SK-N-SH (cell line): ENCODE measurements around the gene SH3PXD2A. TPM values are rescaled to one million over a fixed set of nuclear protein-coding genes. Genes with fewer than 3 reads are reported as not detected.

Experiments
- CTCF ChIA-PET: fragments of 300-600, 350-600 bp; formaldehyde crosslinking; extraction: SDS; loops from one replicate; lab custom pipeline; 2021; lab: Yijun Ruan, JAX
- POLR2A ChIA-PET: fragments of 350-600 bp; sonication (Branson Sonifier 250); formaldehyde crosslinking; extraction: SDS; loops from one replicate; lab custom pipeline; 2020; ENCODE audit warnings: antibody characterized with exemption, inconsistent platforms; lab: Yijun Ruan, JAX
- DNase-seq: peaks from one replicate; pipeline ENCODE4 v3.0.0; 2012
- H2AFZ ChIP-seq: fragments of 200-600 bp; sonication (generic); 2 replicates; pipeline ENCODE4 v1.8.1; 2016; ENCODE audit warnings: antibody characterized with exemption, mild to moderate bottlenecking, low read depth
- H3F3A ChIP-seq: fragments of 200-600 bp; sonication (generic); replicated peaks from 2 replicates; pipeline ENCODE3; 2016; ENCODE audit warnings: antibody characterized with exemption, mild to moderate bottlenecking; ENCODE audit not compliant: insufficient read depth
- H3K27ac ChIP-seq, 2 experiments: fragments of 200-500 bp in 1 of 2; fragments of 200-600 bp in 1 of 2; sonication (Bioruptor generic) in 1 of 2; sonication (generic), shearing (Covaris generic) in 1 of 2; 2 replicates each; pipeline versions ENCODE4 v1.5.1 to v1.6.1; 2014 to 2016; ENCODE audit warnings: low read depth in 2 of 2, inconsistent platforms in 1 of 2, low read length in 1 of 2, mild to moderate bottlenecking in 1 of 2, mixed read lengths in 1 of 2
- H3K27me3 ChIP-seq: fragments of 200-600 bp; sonication (generic), shearing (Covaris generic); 2 replicates; pipeline ENCODE4 v1.6.1; 2016; ENCODE audit warnings: mixed run types; ENCODE audit not compliant: insufficient read depth
- H3K36me3 ChIP-seq, 2 experiments: fragments of 200-500 bp in 1 of 2; fragments of 200-600 bp in 1 of 2; sonication (Bioruptor generic) in 1 of 2; sonication (generic) in 1 of 2; replicated peaks in 1 of 2; 2 replicates each; pipeline versions ENCODE3 to v1.5.1; 2014 to 2016; ENCODE audit warnings: low read length in 1 of 2, mild to moderate bottlenecking in 1 of 2; ENCODE audit not compliant: insufficient read depth in 2 of 2, control insufficient read depth in 1 of 2
- H3K4me1 ChIP-seq, 2 experiments: fragments of 200-500 bp in 1 of 2; fragments of 200-600 bp in 1 of 2; sonication (Bioruptor generic) in 1 of 2; sonication (generic), shearing (Covaris generic) in 1 of 2; 2 replicates each; pipeline versions ENCODE4 v1.5.1 to v1.6.1; 2014 to 2016; ENCODE audit warnings: low read depth in 1 of 2, low read length in 1 of 2, mixed run types in 1 of 2; ENCODE audit not compliant: insufficient read depth in 2 of 2, control insufficient read depth in 1 of 2
- H3K4me2 ChIP-seq: fragments of 200-600 bp; sonication (generic), shearing (Covaris generic); 2 replicates; pipeline ENCODE4 v1.6.1; 2017; ENCODE audit warnings: mixed run types
- H3K4me3 ChIP-seq, 2 experiments: fragments of 200-500 bp in 1 of 2; fragments of 200-600 bp in 1 of 2; sonication (Bioruptor generic) in 1 of 2; sonication (generic), shearing (Covaris generic) in 1 of 2; 2 replicates each; pipeline versions ENCODE4 v1.5.1 to v1.8.1; 2014 to 2016; ENCODE audit warnings: low read depth in 2 of 2, inconsistent platforms in 1 of 2, low read length in 1 of 2, mild to moderate bottlenecking in 1 of 2, mixed read lengths in 1 of 2, moderate library complexity in 1 of 2
- H3K79me2 ChIP-seq: fragments of 200-600 bp; sonication (generic); 2 replicates; pipeline ENCODE4 v1.8.1; 2017; ENCODE audit warnings: mild to moderate bottlenecking; ENCODE audit not compliant: insufficient read depth
- H3K9ac ChIP-seq: fragments of 200-600 bp; sonication (generic); 2 replicates; pipeline ENCODE4 v1.6.1; 2017; ENCODE audit warnings: mixed run types
- H3K9me2 ChIP-seq: fragments of 200-600 bp; sonication (generic); 2 replicates; pipeline ENCODE4 v1.6.1; 2017; ENCODE audit warnings: mixed run types
- H3K9me3 ChIP-seq: fragments of 200-600 bp; sonication (generic); 2 replicates; pipeline ENCODE4 v1.6.1; 2017; ENCODE audit warnings: mixed run types, mild to moderate bottlenecking, moderate library complexity
- H4K20me1 ChIP-seq: fragments of 200-600 bp; sonication (generic); 2 replicates; pipeline ENCODE4 v1.6.1; 2017; ENCODE audit warnings: mild to moderate bottlenecking, mixed run types; ENCODE audit not compliant: insufficient read depth
- CHD2 ChIP-seq: fragments of 150-350 bp; IDR thresholded peaks from 2 replicates; pipeline ENCODE4 v1.6.1; 2018; ENCODE audit warnings: low read length; ENCODE audit not compliant: partially characterized antibody
- CTCF ChIP-seq: fragments of 200-600 bp; sonication (generic); IDR thresholded peaks from 2 replicates; pipeline ENCODE4 v1.6.1; 2017; ENCODE audit warnings: antibody characterized with exemption, mild to moderate bottlenecking, moderate library complexity
- EP300 ChIP-seq, 2 experiments: IDR thresholded peaks; 2 replicates each; pipeline versions ENCODE4 v1.4.0 to v1.6.1; 2012; ENCODE audit warnings: borderline replicate concordance in 1 of 2, low read depth in 1 of 2, low read length in 1 of 2
- EZH2phosphoT487 ChIP-seq: fragments of 200-600 bp; sonication (generic); IDR thresholded peaks from 2 replicates; pipeline ENCODE4 v1.6.1; 2017; ENCODE audit warnings: low read depth, mixed run types, mild to moderate bottlenecking, antibody characterized with exemption, moderate library complexity, borderline replicate concordance
- FOXJ3 ChIP-seq: sonication (generic); formaldehyde crosslinking; IDR thresholded peaks from 2 replicates; pipeline ENCODE4 v1.5.1; 2020; ENCODE audit warnings: mild to moderate bottlenecking, missing genetic modification reagents
- GATA2 ChIP-seq: sonication (generic); formaldehyde crosslinking; IDR thresholded peaks from 2 replicates; pipeline ENCODE4 v1.5.0; 2020; ENCODE audit warnings: mild to moderate bottlenecking, missing genetic modification reagents
- JUND ChIP-seq: IDR thresholded peaks from 2 replicates; pipeline ENCODE4 v1.4.0; 2012
- MAX ChIP-seq: IDR thresholded peaks from 2 replicates; pipeline ENCODE4 v1.4.0; 2012; ENCODE audit warnings: low read depth
- MXI1 ChIP-seq: IDR thresholded peaks from 2 replicates; pipeline ENCODE4 v1.6.1; 2012; ENCODE audit warnings: mild to moderate bottlenecking, low read depth, low read length, improper control_type of control experiment
- NFIC ChIP-seq: IDR thresholded peaks from 2 replicates; pipeline ENCODE4 v1.4.0; 2012; ENCODE audit warnings: borderline replicate concordance
- RFX5 ChIP-seq: IDR thresholded peaks from 2 replicates; pipeline ENCODE4 v1.6.1; 2012; ENCODE audit warnings: mild to moderate bottlenecking, improper control_type of control experiment, low read length
- RXRA ChIP-seq: IDR thresholded peaks from 2 replicates; pipeline ENCODE4 v1.4.0; 2012; ENCODE audit warnings: low read depth, mild to moderate bottlenecking, borderline replicate concordance
- SIN3A ChIP-seq: IDR thresholded peaks from 2 replicates; pipeline ENCODE4 v1.6.1; 2012; ENCODE audit warnings: low read depth, mild to moderate bottlenecking, low read length, moderate library complexity, borderline replicate concordance
- TAF1 ChIP-seq: IDR thresholded peaks from 2 replicates; pipeline ENCODE4 v1.6.1; 2012; ENCODE audit warnings: low read depth, mild to moderate bottlenecking, low read length, moderate library complexity, borderline replicate concordance
- TCF12 ChIP-seq: IDR thresholded peaks from 2 replicates; pipeline ENCODE4 v1.4.0; 2012
- TEAD4 ChIP-seq: IDR thresholded peaks from 2 replicates; pipeline ENCODE4 v1.4.0; 2012; ENCODE audit warnings: mild to moderate bottlenecking, borderline replicate concordance; ENCODE audit not compliant: insufficient read depth
- USF1 ChIP-seq: IDR thresholded peaks from 2 replicates; pipeline ENCODE4 v1.4.0; 2012; ENCODE audit warnings: low read depth, borderline replicate concordance
- USF2 ChIP-seq: fragments of 150-350 bp; IDR thresholded peaks from 2 replicates; pipeline ENCODE4 v1.6.1; 2017; ENCODE audit warnings: antibody characterized with exemption, low read length, low read depth, borderline replicate concordance
- YY1 ChIP-seq: IDR thresholded peaks from 2 replicates; pipeline ENCODE4 v1.4.0; 2012; ENCODE audit warnings: low read depth, mild to moderate bottlenecking
- ZBTB33 ChIP-seq: IDR thresholded peaks from 2 replicates; pipeline ENCODE4 v1.4.0; 2012; ENCODE audit warnings: low read depth, borderline replicate concordance
- WGBS: methylation state at CpG from one replicate; pipeline ENCODE4 v1.1.6; 2017; ENCODE audit warnings: low lambda C conversion rate; 5-methylcytosine and 5-hydroxymethylcytosine counted together
- polyA plus RNA-seq, 3 experiments: library from polyadenylated mRNA; depleted of rRNA; stranded (reverse); fragments of >200 nt; gene quantifications; 2 replicates each; pipeline ENCODE4 v1.2.3, GENCODE V29; 2012

SH3PXD2A gene
- polyA plus RNA-seq, 1 of the 3 experiments (the other 2 are of a cell fraction) = 2.5 TPM

- H3K4me1 ChIP-seq = peaks cover 0 to 13% of the 10 kb centered on the region in 2 experiments; a peak in 1 of 4 replicates
- no peaks in the 10 kb centered on the region for H3K9me3 ChIP-seq
- no peak overlapping the region for H3K27ac ChIP-seq
- H4K20me1 ChIP-seq = no peaks in the 10 kb centered on the region
- no peak overlapping the region for H3K9ac ChIP-seq
- no peaks in the 10 kb centered on the region for H3K27me3 ChIP-seq
- POLR2A ChIA-PET = no interaction called here
- H3K9me2 ChIP-seq = no peaks in the 10 kb centered on the region
- H3K79me2 ChIP-seq = no peaks in the 10 kb centered on the region
- H3F3A ChIP-seq = no peaks in the 10 kb centered on the region
- H3K36me3 ChIP-seq = no peaks in the 10 kb centered on the region
- H3K4me3 ChIP-seq = no peak overlapping the region
- no peak overlapping the region for H3K4me2 ChIP-seq
- CTCF ChIA-PET = interaction anchor here (1.1 to 9.0 kb wide), 9 partner anchors 11 to 294 kb away, joined by 3 to 129 read pairs (median 4); no protein-coding TSS in a partner anchor
- DNase-seq = peak; percentile 36
- TF ChIP-seq JUND = no peak
- no peak for TF ChIP-seq CHD2
- TF ChIP-seq MAX = no peak
- TF ChIP-seq RFX5 = no peak
- no peak for TF ChIP-seq RXRA
- TF ChIP-seq ZBTB33 = no peak
- TF ChIP-seq MXI1 = no peak
- no peak for TF ChIP-seq YY1
- no peak for TF ChIP-seq TCF12
- TF ChIP-seq USF1 = no peak
- no peak for TF ChIP-seq CTCF
- no peak for TF ChIP-seq NFIC
- no peak for TF ChIP-seq TEAD4
- 87% methylated on average over 4 of the region's 6 CpGs for WGBS
- no peak overlapping the region for H2AFZ ChIP-seq
These were observed 264.6 kb downstream of the SH3PXD2A start for GRCh38 chr10:103590744-103591291.

GRCh38 chr10:103590060-103590459 is 265.3 kb downstream of the SH3PXD2A start:
- ChIA-PET POLR2A (no interaction called here), CTCF (interaction anchor here (0.9 to 1.4 kb wide), 10 partner anchors 9 to 295 kb away, joined by 3 to 8 read pairs (median 4); no protein-coding TSS in a partner anchor)
- Histone ChIP-seq H3K4me1 (peaks cover 0 to 13% of the 10 kb centered on the region in 2 experiments; a peak in 1 of 4 replicates), H3K9me3 (no peaks in the 10 kb centered on the region), H3K27ac (no peak overlapping the region), H3K27me3 (no peaks in the 10 kb centered on the region), H3K9me2 (no peaks in the 10 kb centered on the region), H3K4me2 (no peak overlapping the region), H3K4me3 (no peak overlapping the region), H3K79me2 (no peaks in the 10 kb centered on the region), H3K36me3 (no peaks in the 10 kb centered on the region), H3F3A (no peaks in the 10 kb centered on the region), H4K20me1 (no peaks in the 10 kb centered on the region), H3K9ac (no peak overlapping the region), H2AFZ (no peak overlapping the region)
- WGBS = 89% methylated on average over 11 of the region's 20 CpGs
- peak; percentile 22 for DNase-seq
- no peak for TF ChIP-seq CTCF
- no peak for TF ChIP-seq TAF1
- no peak for TF ChIP-seq USF2
- no peak for TF ChIP-seq FOXJ3 (CRISPR knock-in tag)
- TF ChIP-seq SIN3A = no peak
- no peak for TF ChIP-seq EZH2phosphoT487
- no peak for TF ChIP-seq EP300 (IDR thresholded peaks at IDR 0.05; ENCODE audit: borderline replicate concordance in 1 of 2, low read depth in 1 of 2, low read length in 1 of 2)
- TF ChIP-seq GATA2 (CRISPR knock-in tag) = no peak
- no peak for TF ChIP-seq RFX5
